Upper lobe of left lung (tissue), 4 donors: ENCODE results near the gene CDX2.

Experiments used
- EP300 ChIP-seq, 4 donors: sonication (generic); formaldehyde crosslinking; IDR thresholded peaks; one replicate each; pipeline ENCODE4 v1.5.1; 2017; ENCODE audit warnings: antibody characterized with exemption in 4 of 4, control low read depth in 2 of 4
- POLR2A ChIP-seq, 4 donors: fragments of 450-650 bp; IDR thresholded peaks; one replicate each; pipeline ENCODE4 v1.5.1; 2016 to 2017; ENCODE audit warnings: antibody characterized with exemption in 4 of 4, mild to moderate bottlenecking in 2 of 4
- TF ChIP-seq, protein P1 (sequence below), 6 experiments: fragments of 450-650 bp in 4 of 6; fragments of 200-600 bp in 2 of 6; sonication (generic) in 2 of 6; IDR thresholded peaks; one replicate each; pipeline ENCODE4 v1.5.1; 2016 to 2019; ENCODE audit warnings: antibody characterized with exemption in 6 of 6

- TF ChIP-seq, protein P1, sequence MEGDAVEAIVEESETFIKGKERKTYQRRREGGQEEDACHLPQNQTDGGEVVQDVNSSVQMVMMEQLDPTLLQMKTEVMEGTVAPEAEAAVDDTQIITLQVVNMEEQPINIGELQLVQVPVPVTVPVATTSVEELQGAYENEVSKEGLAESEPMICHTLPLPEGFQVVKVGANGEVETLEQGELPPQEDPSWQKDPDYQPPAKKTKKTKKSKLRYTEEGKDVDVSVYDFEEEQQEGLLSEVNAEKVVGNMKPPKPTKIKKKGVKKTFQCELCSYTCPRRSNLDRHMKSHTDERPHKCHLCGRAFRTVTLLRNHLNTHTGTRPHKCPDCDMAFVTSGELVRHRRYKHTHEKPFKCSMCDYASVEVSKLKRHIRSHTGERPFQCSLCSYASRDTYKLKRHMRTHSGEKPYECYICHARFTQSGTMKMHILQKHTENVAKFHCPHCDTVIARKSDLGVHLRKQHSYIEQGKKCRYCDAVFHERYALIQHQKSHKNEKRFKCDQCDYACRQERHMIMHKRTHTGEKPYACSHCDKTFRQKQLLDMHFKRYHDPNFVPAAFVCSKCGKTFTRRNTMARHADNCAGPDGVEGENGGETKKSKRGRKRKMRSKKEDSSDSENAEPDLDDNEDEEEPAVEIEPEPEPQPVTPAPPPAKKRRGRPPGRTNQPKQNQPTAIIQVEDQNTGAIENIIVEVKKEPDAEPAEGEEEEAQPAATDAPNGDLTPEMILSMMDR (IDR thresholded peaks at IDR 0.05): no peak
- TF ChIP-seq EP300 (IDR thresholded peaks at IDR 0.05) (no peak), POLR2A (IDR thresholded peaks at IDR 0.05) (no peak)
Measured at GRCh38 chr13:27965740-27966640, 3.1 kb downstream of the CDX2 start.
